HG02759 (cell line): Measurements from ENCODE around the gene LRMDA.

Source experiments
- ATAC-seq: cut with Tn5 transposase; IDR thresholded peaks from one replicate; pipeline ENCODE4 v1.9.1; 2021; ENCODE audit warnings: mild to moderate bottlenecking, moderate library complexity; ENCODE audit not compliant: unreplicated experiment

The LRMDA gene

GRCh38 chr10:75851580-75852345 is 420.3 kb downstream of the LRMDA start:
- ATAC-seq = no peak

DNA sequence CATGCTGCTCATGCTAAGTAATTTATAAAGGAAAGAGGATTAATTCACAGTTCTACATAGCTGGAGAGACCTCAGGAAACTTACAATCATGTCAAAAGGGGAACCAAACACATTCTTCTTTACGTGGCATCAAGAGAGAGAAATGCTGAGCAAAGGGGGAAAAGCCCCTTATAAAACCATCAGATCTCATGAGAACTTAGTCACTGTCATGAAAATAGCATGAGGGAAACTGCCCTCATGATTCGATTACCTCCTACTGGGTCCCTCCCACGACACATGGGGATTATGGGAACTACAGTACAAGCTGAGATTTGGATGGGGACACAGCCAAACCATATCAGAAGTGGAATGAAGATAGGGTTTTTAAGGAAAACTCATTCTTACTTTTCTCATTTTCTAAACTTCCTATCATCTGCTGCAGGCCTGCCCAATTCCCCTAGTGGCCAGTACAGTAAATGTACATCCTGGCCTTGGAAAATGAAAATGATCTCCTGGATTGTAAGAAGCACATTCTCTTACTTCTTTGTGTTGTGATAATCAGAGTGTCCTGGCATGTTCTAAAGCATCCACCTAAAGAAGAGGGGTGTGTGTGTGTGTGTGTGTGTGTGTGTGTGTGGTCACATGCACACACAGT is 421.5 kb downstream of the LRMDA start:
- ATAC-seq = no peak

GRCh38 chr10:75857269-75857846 is 425.9 kb downstream of the LRMDA start:
- no peak for ATAC-seq

- ATAC-seq = no peak
Measured at GRCh38 chr10:75857896-75858295, 426.5 kb downstream of the LRMDA start.

DNA sequence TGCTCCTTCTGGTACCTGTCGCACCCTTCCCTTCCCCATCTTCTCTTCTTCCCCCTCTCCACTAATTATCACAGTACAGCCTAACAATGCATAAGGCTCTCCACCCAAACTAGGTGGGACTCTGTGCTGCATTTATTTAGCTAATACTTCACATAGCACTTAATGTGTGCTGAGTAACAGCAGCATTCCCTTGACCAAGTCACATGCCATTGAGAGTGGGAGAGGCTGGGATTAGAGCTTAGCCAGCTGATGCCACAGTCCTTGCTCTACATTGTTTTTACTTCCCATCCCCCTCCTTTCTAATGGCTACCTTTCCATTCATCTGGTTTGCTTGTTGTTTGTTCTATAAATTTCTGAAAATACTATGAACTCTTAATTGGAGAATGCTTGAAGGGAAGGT is 426.9 kb downstream of the LRMDA start:
- no peak for ATAC-seq

DNA sequence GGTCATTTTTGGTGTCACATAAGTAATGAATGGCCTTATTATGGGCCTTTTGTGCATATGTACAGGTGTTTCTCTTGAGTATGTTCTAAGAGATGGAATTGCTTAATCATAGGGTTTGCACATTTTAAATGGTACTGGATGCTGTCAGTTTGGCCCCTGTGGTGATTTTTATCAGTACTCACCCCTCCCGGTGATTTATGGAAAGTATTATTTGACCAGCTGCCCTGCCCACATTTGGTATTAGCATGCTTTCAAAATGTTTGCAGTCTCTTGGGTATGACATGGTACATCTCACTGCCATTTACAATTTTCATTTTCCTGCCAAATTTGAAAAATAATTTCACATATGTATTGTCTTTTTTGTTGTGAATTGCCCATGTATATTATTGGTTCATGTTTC is 427.7 kb downstream of the LRMDA start:
- ATAC-seq = no peak

GRCh38 chr10:75860009-75860408 is 428.6 kb downstream of the LRMDA start:
- no peak for ATAC-seq

DNA sequence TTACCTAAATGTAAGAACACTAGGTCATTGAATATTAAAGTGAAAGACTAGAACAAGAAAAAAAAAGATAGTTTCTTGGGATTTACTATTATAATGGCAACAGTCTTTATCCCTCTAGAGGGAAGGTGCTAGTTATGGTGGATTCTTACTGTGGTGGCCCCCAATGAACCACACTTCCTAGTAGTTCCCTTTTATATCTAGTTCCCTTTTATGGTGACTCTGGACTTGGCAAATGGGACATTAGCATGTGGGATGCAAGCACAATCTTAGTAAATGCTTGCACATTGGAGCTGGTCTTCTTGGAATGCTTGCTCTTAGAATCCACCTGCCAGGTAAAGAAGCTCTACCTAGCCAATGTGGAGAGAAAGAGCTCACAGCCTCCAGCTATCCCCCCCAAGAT is 430.2 kb downstream of the LRMDA start:
- ATAC-seq = no peak

GRCh38 chr10:75862935-75863334 is 431.5 kb downstream of the LRMDA start:
- ATAC-seq = no peak

- no peak for ATAC-seq
Measured at GRCh38 chr10:75864717-75865116, 433.3 kb downstream of the LRMDA start.

GRCh38 chr10:75865413-75866299 is 434.2 kb downstream of the LRMDA start:
- ATAC-seq = no peak

DNA sequence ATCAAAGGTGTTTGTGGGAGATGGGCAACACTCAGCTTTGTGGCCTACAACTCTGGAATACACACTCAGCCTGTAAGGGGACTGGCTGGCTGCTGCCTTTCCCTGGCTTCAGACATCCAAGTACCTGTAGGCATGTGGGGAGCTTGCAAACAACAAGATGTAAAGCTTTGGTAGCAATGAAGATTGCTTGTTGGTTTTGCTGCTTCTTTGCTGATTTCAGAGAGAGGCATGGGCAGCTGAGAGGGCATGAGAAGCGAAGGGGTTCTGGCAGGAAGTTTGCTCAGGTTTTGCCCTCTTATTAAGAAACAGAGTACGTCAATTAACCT is 434.8 kb downstream of the LRMDA start:
- no peak for ATAC-seq

DNA sequence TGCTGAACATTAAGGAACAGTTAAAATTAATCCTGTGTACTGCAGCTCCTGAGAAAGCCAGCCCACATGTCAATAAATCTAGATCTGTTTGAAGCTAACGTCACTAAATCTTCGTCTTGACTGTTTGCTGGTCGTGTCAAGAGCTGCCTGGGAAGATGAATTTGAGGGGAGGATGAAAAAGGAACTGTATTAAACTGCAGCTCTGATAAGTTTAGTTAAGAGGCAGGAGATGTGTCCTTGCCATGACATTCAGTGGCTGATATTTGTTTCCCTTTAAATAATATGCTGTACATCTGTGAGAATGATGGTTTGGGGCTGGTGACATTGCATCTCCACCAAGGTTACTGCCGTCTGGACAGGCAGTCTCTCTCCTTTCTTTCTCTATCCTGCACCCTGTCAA is 435.3 kb downstream of the LRMDA start:
- no peak for ATAC-seq

DNA sequence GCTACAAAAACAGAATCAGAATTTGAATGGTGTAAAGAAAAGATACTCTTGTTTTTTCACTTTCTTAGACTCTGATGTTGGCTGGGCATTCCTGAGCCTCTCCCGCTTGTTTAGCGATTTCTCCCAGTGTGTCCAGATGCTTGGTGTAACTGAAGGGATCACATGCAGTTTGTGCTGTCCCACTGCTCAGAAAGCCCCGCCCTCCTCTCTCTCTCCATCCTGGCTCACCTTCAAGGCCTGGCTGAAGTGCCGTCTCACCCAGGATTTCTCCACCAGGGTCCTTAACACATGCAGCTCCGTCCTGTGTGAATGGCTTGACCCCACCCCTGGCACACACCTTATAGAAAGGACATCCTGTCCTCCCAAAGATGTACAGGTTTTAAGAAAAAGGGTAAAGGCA is 437.1 kb downstream of the LRMDA start:
- no peak for ATAC-seq

- ATAC-seq = no peak
Measured at GRCh38 chr10:75870039-75870645, 438.7 kb downstream of the LRMDA start.

DNA sequence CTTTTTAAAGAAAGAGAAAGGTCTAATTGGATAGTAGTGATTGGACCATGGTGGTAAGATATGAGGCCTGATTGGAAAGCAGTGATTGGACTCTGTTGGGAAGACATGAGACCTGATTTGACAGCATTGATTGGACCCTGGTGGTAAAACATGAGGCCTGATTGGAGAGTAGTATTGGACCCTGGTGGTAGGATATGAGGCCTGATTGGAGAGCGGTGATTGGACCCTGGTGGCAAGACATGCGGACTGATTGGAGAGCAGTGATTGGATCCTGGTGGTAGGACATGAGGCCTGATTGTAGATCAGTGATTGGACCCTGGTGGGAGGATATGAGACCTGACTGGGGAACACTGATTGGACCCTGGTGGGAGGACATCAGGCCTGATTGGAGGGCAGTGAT is 444.3 kb downstream of the LRMDA start:
- no peak for ATAC-seq

DNA sequence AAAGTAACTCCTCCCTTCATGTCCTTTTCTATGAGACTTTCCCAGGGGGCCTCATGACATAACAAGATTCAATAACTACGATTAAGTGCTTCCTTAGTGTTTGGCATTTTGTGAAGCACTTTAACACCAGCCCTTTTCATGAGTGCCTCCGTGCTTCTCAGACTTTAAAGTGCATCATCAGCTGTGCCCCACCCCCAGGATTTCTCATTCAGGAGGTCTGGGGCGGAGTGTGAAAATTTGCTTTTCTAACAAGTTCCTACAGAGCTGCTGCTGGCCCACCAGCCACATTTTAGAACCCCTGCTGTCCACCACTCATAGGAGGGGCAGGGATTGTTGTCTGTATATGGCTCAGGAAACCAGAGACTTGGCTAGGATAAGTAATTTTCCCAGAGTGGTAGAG is 445.3 kb downstream of the LRMDA start:
- ATAC-seq = no peak

- no peak for ATAC-seq
Measured at GRCh38 chr10:75877877-75878276, 446.5 kb downstream of the LRMDA start.

DNA sequence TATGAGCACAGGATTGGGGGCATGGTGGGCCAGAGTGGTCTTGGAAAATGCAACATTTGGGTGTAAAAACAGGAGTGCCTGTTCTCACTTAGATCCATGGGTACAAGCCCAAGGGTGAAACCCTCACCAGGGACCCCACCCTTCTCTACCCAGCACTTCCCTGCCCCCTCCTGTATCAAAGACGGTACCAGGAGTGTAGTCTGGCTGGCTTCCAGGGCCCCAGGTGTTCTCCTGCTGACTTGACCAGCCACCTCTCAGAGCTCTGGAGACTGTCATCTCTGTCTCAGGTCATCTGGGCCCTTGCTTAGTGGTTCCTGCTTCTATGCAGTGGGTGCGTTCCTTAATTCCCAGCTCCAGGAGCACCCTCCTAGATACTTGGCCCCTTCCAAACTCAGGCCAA is 447.2 kb downstream of the LRMDA start:
- ATAC-seq = no peak

- ATAC-seq = no peak
Measured at GRCh38 chr10:75880031-75880775, 448.8 kb downstream of the LRMDA start.
